ENCODE data around the gene RPS19BP1. TPM values are rescaled to one million over a fixed set of nuclear protein-coding genes. Genes with fewer than 3 reads are reported as not detected.

RPS19BP1 gene
- total RNA-seq, 1 experiment from 2014 or later: 97.2 TPM

- Histone ChIP-seq H3K4me3 (ENCODE audit: low read depth, low read length, poor library complexity, severe bottlenecking) (no peak overlapping the region), H3K27ac (ENCODE audit: low read depth, low read length, poor library complexity, severe bottlenecking) (no peak overlapping the region)
Observed at GRCh38 chr22:39498802-39499201, 33.7 kb downstream of the RPS19BP1 start.

GRCh38 chr22:39498368-39498767 is 34.2 kb downstream of the RPS19BP1 start:
- no peaks in the 10 kb centered on the region for H3K36me3 ChIP-seq (ENCODE audit: insufficient read depth, low read length, poor library complexity, severe bottlenecking)
- intact Hi-C loops (cut with micrococcal nuclease; ENCODE audit: unreplicated experiment): no loop called here
- no peak for TF ChIP-seq EZH2 (IDR thresholded peaks at IDR 0.05; ENCODE audit: borderline replicate concordance, low read depth, low read length, poor library complexity, severe bottlenecking)
- TF ChIP-seq CTCF (conservative IDR thresholded peaks at IDR 0.05; ENCODE audit: low read depth, low read length): no peak
- H3K4me3 ChIP-seq (ENCODE audit: low read depth, low read length, poor library complexity, severe bottlenecking): no peak overlapping the region
- POLR2A ChIA-PET (ENCODE audit: low non-redundant PET): no interaction called here
- BruUV-seq (replicated peaks): no TSS peak
- peak; percentile 29 for DNase-seq (ENCODE audit: low spot score)
- no peaks in the 10 kb centered on the region for H3K9me3 ChIP-seq (ENCODE audit: low read depth, low read length, poor library complexity, severe bottlenecking)
- H3K27me3 ChIP-seq (replicated peaks; ENCODE audit: insufficient read depth, low read depth, low read length, poor library complexity): no peaks in the 10 kb centered on the region
- H3K4me1 ChIP-seq (ENCODE audit: insufficient read depth, low read length, poor library complexity, severe bottlenecking): peaks cover 23% of the 10 kb centered on the region
- H3K27ac ChIP-seq (ENCODE audit: low read depth, low read length, poor library complexity, severe bottlenecking): no peak overlapping the region
- CTCF ChIA-PET: no interaction called here

More at GRCh38 chr22:39498802-39499201, 33.7 kb downstream of the RPS19BP1 start:
- H3K4me1 ChIP-seq (ENCODE audit: insufficient read depth, low read length, poor library complexity, severe bottlenecking): peaks cover 27% of the 10 kb centered on the region
- H3K36me3 ChIP-seq (ENCODE audit: insufficient read depth, low read length, poor library complexity, severe bottlenecking): peaks cover under 1% of the 10 kb centered on the region
- BruUV-seq (replicated peaks): no TSS peak
- intact Hi-C loops (cut with micrococcal nuclease; ENCODE audit: unreplicated experiment): no loop called here
- no peaks in the 10 kb centered on the region for H3K27me3 ChIP-seq (replicated peaks; ENCODE audit: insufficient read depth, low read depth, low read length, poor library complexity)
- TF ChIP-seq CTCF (conservative IDR thresholded peaks at IDR 0.05; ENCODE audit: low read depth, low read length) (no peak), EZH2 (IDR thresholded peaks at IDR 0.05; ENCODE audit: borderline replicate concordance, low read depth, low read length, poor library complexity, severe bottlenecking) (no peak)
- no peaks in the 10 kb centered on the region for H3K9me3 ChIP-seq (ENCODE audit: low read depth, low read length, poor library complexity, severe bottlenecking)
- DNase-seq (ENCODE audit: low spot score): no peak
- CTCF ChIA-PET: no interaction called here
- POLR2A ChIA-PET (ENCODE audit: low non-redundant PET): no interaction called here

GRCh38 chr22:39497429-39497828 is 35.1 kb downstream of the RPS19BP1 start:
- Histone ChIP-seq H3K27me3 (replicated peaks; ENCODE audit: insufficient read depth, low read depth, low read length, poor library complexity) (no peaks in the 10 kb centered on the region), H3K27ac (ENCODE audit: low read depth, low read length, poor library complexity, severe bottlenecking) (no peak overlapping the region), H3K4me1 (ENCODE audit: insufficient read depth, low read length, poor library complexity, severe bottlenecking) (peaks cover 20% of the 10 kb centered on the region), H3K9me3 (ENCODE audit: low read depth, low read length, poor library complexity, severe bottlenecking) (no peaks in the 10 kb centered on the region), H3K36me3 (ENCODE audit: insufficient read depth, low read length, poor library complexity, severe bottlenecking) (no peaks in the 10 kb centered on the region), H3K4me3 (ENCODE audit: low read depth, low read length, poor library complexity, severe bottlenecking) (no peak overlapping the region)
- ChIA-PET POLR2A (ENCODE audit: low non-redundant PET) (no interaction called here), CTCF (interaction anchor here (1.1 to 2.2 kb wide), 2 partner anchors 21 to 32 kb away, joined by 4 to 26 read pairs; no protein-coding TSS in a partner anchor)
- no peak for DNase-seq (ENCODE audit: low spot score)
- TF ChIP-seq CTCF (conservative IDR thresholded peaks at IDR 0.05; ENCODE audit: low read depth, low read length): no peak
- no peak for TF ChIP-seq EZH2 (IDR thresholded peaks at IDR 0.05; ENCODE audit: borderline replicate concordance, low read depth, low read length, poor library complexity, severe bottlenecking)
- intact Hi-C loops (cut with micrococcal nuclease; ENCODE audit: unreplicated experiment): no loop called here
- BruUV-seq (replicated peaks): no TSS peak
